GM19193 (cell line): ENCODE data around the gene NMT2.

Experiments used
- POLR2A ChIP-seq: IDR thresholded peaks from 4 replicates; pipeline ENCODE4 v1.6.1; 2011; ENCODE audit not compliant: insufficient read depth, insufficient read length; ENCODE audit errors: extremely low read depth

The NMT2 gene

GRCh38 chr10:15131330-15131729 is 37.2 kb downstream of the NMT2 start:
- no peak for TF ChIP-seq POLR2A

GRCh38 chr10:15124908-15125307 is 43.6 kb downstream of the NMT2 start:
- TF ChIP-seq POLR2A = no peak

GRCh38 chr10:15124190-15124589 is 44.3 kb downstream of the NMT2 start:
- no peak for TF ChIP-seq POLR2A

- no peak for TF ChIP-seq POLR2A
These were observed 44.7 kb downstream of the NMT2 start for GRCh38 chr10:15123749-15124184.

GRCh38 chr10:15122477-15123030 is 45.9 kb downstream of the NMT2 start:
- TF ChIP-seq POLR2A = no peak

- no peak for TF ChIP-seq POLR2A
These were observed 46.8 kb downstream of the NMT2 start for GRCh38 chr10:15121707-15122106.

GRCh38 chr10:15120523-15120922 is 48.0 kb downstream of the NMT2 start:
- TF ChIP-seq POLR2A = no peak

GRCh38 chr10:15118615-15119014 is 49.9 kb downstream of the NMT2 start:
- no peak for TF ChIP-seq POLR2A

GRCh38 chr10:15116225-15116624 is 52.3 kb downstream of the NMT2 start:
- no peak for TF ChIP-seq POLR2A

- no peak for TF ChIP-seq POLR2A
These were observed 54.7 kb downstream of the NMT2 start for GRCh38 chr10:15113766-15114165.

- no peak for TF ChIP-seq POLR2A
These were observed 55.8 kb downstream of the NMT2 start for GRCh38 chr10:15112657-15113056.

GRCh38 chr10:15106352-15107013 is 62.0 kb downstream of the NMT2 start:
- TF ChIP-seq POLR2A = no peak

GRCh38 chr10:15103513-15103912 is 65.0 kb downstream of the NMT2 start:
- no peak for TF ChIP-seq POLR2A

GRCh38 chr10:15099886-15100285 is 68.6 kb downstream of the NMT2 start:
- TF ChIP-seq POLR2A = no peak

GRCh38 chr10:15097011-15097812 is 71.3 kb downstream of the NMT2 start, which contains the start of gene RPP38:
RPP38 (plus strand) TSS chr10:15097355; CDS start chr10:15103315, 5,960 bp downstream.
- peak; percentile 94 for TF ChIP-seq POLR2A

GRCh38 chr10:15096661-15097010 is 71.9 kb downstream of the NMT2 start:
- TF ChIP-seq POLR2A = no peak

- no peak for TF ChIP-seq POLR2A
These were observed 75.6 kb downstream of the NMT2 start for GRCh38 chr10:15092855-15093408.

GRCh38 chr10:15091418-15091817 is 77.1 kb downstream of the NMT2 start:
- TF ChIP-seq POLR2A = no peak
